GM12865 (cell line): ENCODE results near the gene ELF1.
A peak's percentile ranks its signal among the peaks of the same experiment; 100 is the strongest.

Source experiments
- DNase-seq: peaks from one replicate; pipeline ENCODE4 v3.0.0; 2010; ENCODE audit warnings: low read depth
- H3K4me3 ChIP-seq: 2 replicates; pipeline ENCODE4 v1.5.1; 2011; ENCODE audit warnings: mild to moderate bottlenecking, low read depth, low read length, control low read depth
- CTCF ChIP-seq: IDR thresholded peaks from 2 replicates; pipeline ENCODE4 v1.5.1; 2011; ENCODE audit warnings: low read length, control low read depth, low read depth, inconsistent platforms; ENCODE audit not compliant: insufficient read depth; ENCODE audit errors: missing control alignments

The ELF1 gene

DNA sequence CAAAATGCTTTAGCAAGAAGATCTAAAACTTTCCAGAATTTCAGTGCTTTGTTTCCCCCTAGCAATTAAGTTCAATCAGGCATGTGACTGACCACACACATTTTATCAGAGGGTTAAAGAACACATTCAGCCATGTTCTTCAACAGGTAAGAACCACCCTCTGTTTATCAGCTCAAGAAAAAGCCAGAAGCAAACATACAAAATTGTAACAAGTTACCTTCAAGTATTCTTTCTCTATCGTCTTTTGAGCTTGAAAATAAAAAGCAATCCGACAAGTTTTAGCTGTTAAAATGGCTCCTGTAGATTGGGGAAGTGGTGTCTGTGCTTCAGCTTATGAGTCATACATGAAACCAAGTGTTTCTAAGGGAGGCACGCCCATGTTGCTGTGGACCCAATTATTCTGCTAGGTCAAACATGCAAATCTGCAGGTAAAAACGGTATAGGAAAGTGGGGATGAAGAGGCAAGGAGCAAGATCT is at the start of gene ELF1:
TSS of gene ELF1 (minus strand) at position 306 of the 477 bp plus-strand sequence. CDS start 37,262 bp downstream, outside the sequence.
- peak within 1 kb of the TSS; percentile 96 for H3K4me3 ChIP-seq
- peak; percentile 95 for DNase-seq

DNA sequence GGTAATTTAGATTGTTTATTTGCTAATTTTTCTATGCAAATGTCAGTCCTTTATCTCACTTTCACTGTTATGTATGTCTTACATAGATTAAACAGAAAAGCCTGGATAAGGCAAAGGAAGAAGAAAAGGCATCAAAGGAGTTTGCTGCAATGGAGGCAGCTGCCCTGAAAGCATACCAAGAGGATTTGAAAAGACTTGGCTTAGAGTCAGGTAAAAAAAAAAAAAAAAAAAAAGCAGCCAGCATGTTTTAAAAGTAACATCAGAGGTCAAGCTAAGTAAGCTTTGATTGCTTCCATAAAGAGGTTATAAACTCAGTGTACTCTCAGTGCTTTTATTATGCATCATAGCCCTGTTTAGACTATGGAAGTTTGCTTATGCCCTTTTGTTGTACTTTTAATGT is 46.0 kb upstream of the ELF1 start:
- no peak for TF ChIP-seq CTCF
- H3K4me3 ChIP-seq = no peak overlapping the region
- DNase-seq = no peak

More for the DNA sequence above, at the start of gene ELF1:
- no peak for TF ChIP-seq CTCF

- no peak for TF ChIP-seq CTCF
- no peak overlapping the region for H3K4me3 ChIP-seq
- no peak for DNase-seq
Measured at GRCh38 chr13:41064493-41064892, 45.4 kb upstream of the ELF1 start.

DNA sequence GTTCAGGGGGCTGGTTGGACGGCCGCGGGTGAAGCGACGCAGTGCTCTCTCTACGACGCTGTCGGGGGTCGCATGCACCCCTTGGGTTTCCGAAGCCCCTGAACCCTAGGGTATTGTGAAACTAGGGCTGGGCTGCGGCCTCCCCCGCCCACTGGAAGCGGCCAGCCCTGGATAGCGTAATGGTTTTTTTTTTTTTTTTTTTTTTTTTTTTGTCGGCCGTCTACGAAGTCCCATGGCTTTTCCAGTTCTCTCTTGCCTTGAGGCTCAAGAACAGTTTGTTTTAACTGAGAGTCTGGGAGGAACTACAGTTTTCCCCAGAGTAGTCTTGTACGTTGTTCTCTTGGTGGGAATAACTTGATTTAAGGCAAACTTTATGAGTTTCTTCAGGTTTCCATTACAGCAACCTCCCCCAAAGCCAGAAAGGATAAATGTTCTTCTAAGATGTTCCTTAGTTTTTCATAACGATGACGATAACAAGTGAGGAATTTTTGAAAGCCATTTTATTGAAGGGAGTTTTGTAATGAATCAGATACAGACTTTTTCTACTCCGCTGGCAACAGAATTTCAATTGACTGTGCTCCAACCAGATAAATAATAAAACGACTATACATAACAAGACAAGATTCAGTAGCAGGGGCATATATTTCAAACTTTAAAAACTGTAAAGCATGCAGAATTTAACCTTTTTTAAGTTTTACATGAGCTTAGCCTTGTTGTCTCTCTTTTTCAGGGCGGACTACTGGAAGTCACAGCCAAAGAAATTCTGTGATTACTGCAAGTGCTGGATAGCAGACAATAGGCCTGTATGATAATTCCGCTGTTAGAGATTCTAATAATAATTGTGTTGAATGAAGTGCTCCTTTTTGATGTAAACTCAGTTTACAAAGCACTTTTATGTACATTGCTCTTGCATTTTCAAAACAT is 43.1 kb upstream of the ELF1 start:
- H3K4me3 ChIP-seq = peak overlapping the region; percentile 94
- DNase-seq = no peak
- no peak for TF ChIP-seq CTCF

GRCh38 chr13:41061075-41061913 is 42.2 kb upstream of the ELF1 start, which contains the start of gene WBP4:
Gene WBP4 (plus strand): TSS chr13:41061509. CDS start chr13:41061674, 165 bp downstream.
- peak within 1 kb of the TSS; percentile 94 for H3K4me3 ChIP-seq
- no peak for TF ChIP-seq CTCF
- peak; percentile 96 for DNase-seq

GRCh38 chr13:41060724-41061074 is 41.6 kb upstream of the ELF1 start:
- peak; percentile 94 for DNase-seq
- H3K4me3 ChIP-seq = peak overlapping the region; percentile 94
- TF ChIP-seq CTCF = peak; percentile 0
